ENCODE measurements around the gene NFE2L3.
"Not testable (repeated sequence)": the region's sequence is repeated elsewhere in the genome, so short reads cannot be mapped to it uniquely, and the experiment has no call there.

Gene NFE2L3

GRCh38 chr7:26168458-26169023 is 16.5 kb downstream of the NFE2L3 start:
- TF ChIP-seq, protein P1, sequence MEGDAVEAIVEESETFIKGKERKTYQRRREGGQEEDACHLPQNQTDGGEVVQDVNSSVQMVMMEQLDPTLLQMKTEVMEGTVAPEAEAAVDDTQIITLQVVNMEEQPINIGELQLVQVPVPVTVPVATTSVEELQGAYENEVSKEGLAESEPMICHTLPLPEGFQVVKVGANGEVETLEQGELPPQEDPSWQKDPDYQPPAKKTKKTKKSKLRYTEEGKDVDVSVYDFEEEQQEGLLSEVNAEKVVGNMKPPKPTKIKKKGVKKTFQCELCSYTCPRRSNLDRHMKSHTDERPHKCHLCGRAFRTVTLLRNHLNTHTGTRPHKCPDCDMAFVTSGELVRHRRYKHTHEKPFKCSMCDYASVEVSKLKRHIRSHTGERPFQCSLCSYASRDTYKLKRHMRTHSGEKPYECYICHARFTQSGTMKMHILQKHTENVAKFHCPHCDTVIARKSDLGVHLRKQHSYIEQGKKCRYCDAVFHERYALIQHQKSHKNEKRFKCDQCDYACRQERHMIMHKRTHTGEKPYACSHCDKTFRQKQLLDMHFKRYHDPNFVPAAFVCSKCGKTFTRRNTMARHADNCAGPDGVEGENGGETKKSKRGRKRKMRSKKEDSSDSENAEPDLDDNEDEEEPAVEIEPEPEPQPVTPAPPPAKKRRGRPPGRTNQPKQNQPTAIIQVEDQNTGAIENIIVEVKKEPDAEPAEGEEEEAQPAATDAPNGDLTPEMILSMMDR (IDR thresholded peaks at IDR 0.05; ENCODE audit: control insufficient read depth, extremely low read depth, insufficient read depth) = no peak
- no peak for DNase-seq (ENCODE audit: low read depth)
- no peak overlapping the region for H3K4me3 ChIP-seq (ENCODE audit: low read depth, low read length)

- TF ChIP-seq, protein P1 (IDR thresholded peaks at IDR 0.05; ENCODE audit: control insufficient read depth, extremely low read depth, insufficient read depth) = no peak
- no peak for DNase-seq (ENCODE audit: low read depth)
- H3K4me3 ChIP-seq (ENCODE audit: low read depth, low read length) = no peak overlapping the region
Observed at GRCh38 chr7:26169271-26169670, 17.3 kb downstream of the NFE2L3 start.

GRCh38 chr7:26170663-26171062 is 18.7 kb downstream of the NFE2L3 start:
- no peak overlapping the region for H3K4me3 ChIP-seq (ENCODE audit: low read depth, low read length)
- TF ChIP-seq, protein P1 (IDR thresholded peaks at IDR 0.05; ENCODE audit: control insufficient read depth, extremely low read depth, insufficient read depth) = no peak
- DNase-seq (ENCODE audit: low read depth) = no peak

GRCh38 chr7:26171601-26172000 is 19.6 kb downstream of the NFE2L3 start:
- no peak overlapping the region for H3K4me3 ChIP-seq (ENCODE audit: low read depth, low read length)
- no peak for DNase-seq (ENCODE audit: low read depth)
- TF ChIP-seq, protein P1 (IDR thresholded peaks at IDR 0.05; ENCODE audit: control insufficient read depth, extremely low read depth, insufficient read depth) = no peak

GRCh38 chr7:26172048-26172447 is 20.1 kb downstream of the NFE2L3 start:
- TF ChIP-seq, protein P1 (IDR thresholded peaks at IDR 0.05; ENCODE audit: control insufficient read depth, extremely low read depth, insufficient read depth) = no peak
- DNase-seq (ENCODE audit: low read depth) = no peak
- no peak overlapping the region for H3K4me3 ChIP-seq (ENCODE audit: low read depth, low read length)

DNA sequence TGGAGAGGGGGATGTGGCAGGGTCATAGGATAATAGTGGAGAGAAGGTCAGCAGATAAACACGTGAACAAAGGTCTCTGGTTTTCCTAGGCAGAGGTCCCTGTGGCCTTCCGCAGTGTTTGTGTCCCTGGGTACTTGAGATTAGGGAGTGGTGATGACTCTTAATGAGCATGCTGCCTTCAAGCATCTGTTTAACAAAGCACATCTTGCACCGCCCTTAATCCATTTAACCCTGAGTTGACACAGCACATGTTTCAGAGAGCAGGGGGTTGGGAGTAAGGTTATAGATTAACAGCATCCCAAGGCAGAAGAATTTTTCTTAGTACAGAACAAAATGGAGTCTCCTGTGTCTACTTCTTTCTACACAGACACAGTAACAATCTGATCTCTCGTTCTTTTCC is 23.9 kb downstream of the NFE2L3 start:
- H3K4me3 ChIP-seq (ENCODE audit: low read depth, low read length); DNase-seq (ENCODE audit: low read depth): not testable (repeated sequence)

DNA sequence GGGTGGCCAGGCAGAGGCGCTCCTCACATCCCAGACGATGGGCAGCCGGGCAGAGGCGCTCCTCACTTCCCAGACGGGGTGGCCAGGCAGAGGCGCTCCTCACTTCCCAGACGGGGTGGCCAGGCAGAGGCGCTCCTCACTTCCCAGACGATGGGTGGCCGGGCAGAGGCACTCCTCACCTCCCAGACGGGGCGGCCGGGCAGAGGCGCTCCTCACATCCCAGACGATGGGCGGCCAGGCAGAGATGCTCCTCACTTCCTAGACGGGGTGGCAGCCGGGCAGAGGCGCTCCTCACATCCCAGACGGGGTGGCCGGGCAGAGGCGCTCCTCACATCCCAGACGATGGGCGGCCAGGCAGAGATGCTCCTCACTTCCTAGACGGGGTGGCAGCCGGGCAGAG is 24.7 kb downstream of the NFE2L3 start:
- not testable (repeated sequence) for DNase-seq (ENCODE audit: low read depth); H3K4me3 ChIP-seq (ENCODE audit: low read depth, low read length)

GRCh38 chr7:26177269-26177668 is 25.3 kb downstream of the NFE2L3 start:
- H3K4me3 ChIP-seq (ENCODE audit: low read depth, low read length); DNase-seq (ENCODE audit: low read depth): not testable (repeated sequence)

Data from LNCaP clone FGC (cell line).